PC-3 (cell line): ENCODE measurements around the gene PAX7. TPM values are rescaled to one million over a fixed set of nuclear protein-coding genes. Genes with fewer than 3 reads are reported as not detected.
A peak's percentile ranks its signal among the peaks of the same experiment; 100 is the strongest.

ENCODE experiments used
- ATAC-seq: fragments of 200-7000 bp; cut with Tn5 transposase; 2 replicates; pipeline ENCODE4 v1.9.1; 2020; ENCODE audit warnings: mild to moderate bottlenecking, moderate library complexity
- BruUV-seq: library from RNA; stranded (reverse); fragments of 400-500 nt; replicated peaks from 2 replicates; lab custom pipeline; 2021; lab: Mats Ljungman, UMichigan
- CTCF ChIA-PET: fragments of 300-600 bp; sonication (Branson Sonifier 250); formaldehyde crosslinking; loops from one replicate; lab custom pipeline; 2022; ENCODE audit warnings: antibody characterized with exemption; lab: Charles Lee
- POLR2A ChIA-PET: fragments of 300-600 bp; sonication (Branson Sonifier 250); formaldehyde crosslinking; loops from one replicate; lab custom pipeline; 2022; ENCODE audit warnings: antibody characterized with exemption; ENCODE audit not compliant: unreplicated experiment; lab: Charles Lee
- DNase-seq: peaks from one replicate; pipeline ENCODE4 v3.0.0-alpha.2; 2015
- H2AFZ ChIP-seq: fragments of 300-600 bp; sonication (generic); 2 replicates; pipeline ENCODE4 v1.6.0; 2016; ENCODE audit warnings: antibody characterized with exemption, low read length
- H3F3A ChIP-seq: fragments of 300-600 bp; sonication (generic); one replicate; pipeline ENCODE4 v1.6.0; 2017; ENCODE audit warnings: antibody characterized with exemption, low read length, control low read depth, mild to moderate bottlenecking; ENCODE audit not compliant: unreplicated experiment
- H3K27ac ChIP-seq: fragments of 300-600 bp; sonication (generic); 2 replicates; pipeline ENCODE4 v1.5.1; 2016; ENCODE audit warnings: mild to moderate bottlenecking, low read length
- H3K27me3 ChIP-seq: fragments of 300-600 bp; sonication (generic); 2 replicates; pipeline ENCODE4 v1.6.1; 2016; ENCODE audit warnings: low read length, mixed read lengths
- H3K36me3 ChIP-seq: fragments of 300-600 bp; sonication (generic); 2 replicates; pipeline ENCODE4 v1.6.1; 2016; ENCODE audit warnings: low read depth, mixed run types, low read length, mixed read lengths
- H3K4me1 ChIP-seq: fragments of 300-600 bp; sonication (generic); 2 replicates; pipeline ENCODE4 v1.5.1; 2016; ENCODE audit warnings: low read length; ENCODE audit not compliant: insufficient read depth
- H3K4me2 ChIP-seq: fragments of 300-600 bp; sonication (generic); 2 replicates; pipeline ENCODE4 v1.6.0; 2016; ENCODE audit warnings: low read length
- H3K4me3 ChIP-seq: fragments of 300-600 bp; sonication (generic); 2 replicates; pipeline ENCODE4 v1.5.1; 2016; ENCODE audit warnings: mild to moderate bottlenecking, low read length, mixed read lengths
- H3K79me2 ChIP-seq: fragments of 300-600 bp; sonication (generic); 2 replicates; pipeline ENCODE4 v1.6.1; 2017; ENCODE audit warnings: low read length, mixed read lengths
- H3K9ac ChIP-seq: fragments of 300-600 bp; sonication (generic); 2 replicates; pipeline ENCODE4 v1.6.0; 2016; ENCODE audit warnings: mild to moderate bottlenecking, low read length
- H3K9me2 ChIP-seq: fragments of 300-600 bp; sonication (generic); replicated peaks from 2 replicates; pipeline ENCODE4 v1.6.1; 2016; ENCODE audit warnings: mixed run types, low read length, mixed read lengths
- H3K9me3 ChIP-seq: fragments of 300-600 bp; sonication (generic); 2 replicates; pipeline ENCODE4 v1.6.1; 2016; ENCODE audit warnings: low read length, mixed read lengths
- H4K20me1 ChIP-seq: fragments of 300-600 bp; sonication (generic); 2 replicates; pipeline ENCODE4 v1.6.1; 2016; ENCODE audit warnings: low read length, mixed read lengths
- CTCF ChIP-seq: fragments of 300-600 bp; sonication (generic); conservative IDR thresholded peaks from 2 replicates; pipeline ENCODE4 v1.5.1; 2017; ENCODE audit warnings: antibody characterized with exemption, low read depth, mild to moderate bottlenecking, low read length
- EZH2 ChIP-seq: fragments of 300-600 bp; sonication (generic); IDR thresholded peaks from one replicate; pipeline ENCODE4 v1.6.1; 2017; ENCODE audit warnings: antibody characterized with exemption, mild to moderate bottlenecking, low read length; ENCODE audit not compliant: unreplicated experiment
- EZH2phosphoT487 ChIP-seq: fragments of 300-600 bp; sonication (generic); IDR thresholded peaks from 2 replicates; pipeline ENCODE4 v1.6.1; 2018; ENCODE audit warnings: mild to moderate bottlenecking, antibody characterized with exemption, low read length, borderline replicate concordance
- intact Hi-C: fragments of 100-400 bp; cut with micrococcal nuclease; formaldehyde crosslinking; loops from 2 replicates; pipeline ENCODE4 v1.9.0; 2023
- total RNA-seq: library from RNA; depleted of rRNA; stranded (reverse); fragments of >200 nt; gene quantifications from 2 replicates; pipeline ENCODE4 v1.2.3, GENCODE V29; 2014

Gene PAX7
- total RNA-seq, 1 experiment from 2014 or later, result not detected

GRCh38 chr1:18794051-18794450 is 163.4 kb downstream of the PAX7 start:
- CTCF ChIA-PET, result no interaction called here
- no peak overlapping the region for H3K4me2 ChIP-seq
- intact Hi-C loops, result no loop called here

GRCh38 chr1:18794561-18794960 is 163.9 kb downstream of the PAX7 start:
- Histone ChIP-seq H3K79me2 (no peaks in the 10 kb centered on the region), H3K36me3 (no peaks in the 10 kb centered on the region), H3K9me3 (no peaks in the 10 kb centered on the region), H3K9ac (no peak overlapping the region), H4K20me1 (no peaks in the 10 kb centered on the region), H3K4me3 (no peak overlapping the region), H3K4me1 (no peaks in the 10 kb centered on the region), H3K4me2 (no peak overlapping the region), H3F3A (no peaks in the 10 kb centered on the region), H3K27ac (no peak overlapping the region), H2AFZ (no peak overlapping the region), H3K27me3 (peaks cover 46% of the 10 kb centered on the region), H3K9me2 (no peaks in the 10 kb centered on the region)
- ATAC-seq (no peak), DNase-seq (peak; percentile 12)
- no TSS peak for BruUV-seq
- no peak for TF ChIP-seq EZH2
- peak; percentile 35; the same call in 1 of the 2 replicates for TF ChIP-seq CTCF
- intact Hi-C loops, result no loop called here
- POLR2A ChIA-PET, result no interaction called here
- CTCF ChIA-PET, result no interaction called here

More at GRCh38 chr1:18794051-18794450, 163.4 kb downstream of the PAX7 start:
- ATAC-seq, result no peak
- no peak overlapping the region for H3K27ac ChIP-seq
- TF ChIP-seq EZH2phosphoT487 (no peak), EZH2 (no peak), CTCF (no peak)
- no peak overlapping the region for H3K9ac ChIP-seq
- H4K20me1 ChIP-seq, result no peaks in the 10 kb centered on the region
- peaks cover 51% of the 10 kb centered on the region for H3K27me3 ChIP-seq
- POLR2A ChIA-PET, result no interaction called here
- no peaks in the 10 kb centered on the region for H3K36me3 ChIP-seq
- no peaks in the 10 kb centered on the region for H3K79me2 ChIP-seq
- no peaks in the 10 kb centered on the region for H3K9me2 ChIP-seq
- DNase-seq, result no peak
- BruUV-seq, result no TSS peak
- H3K4me1 ChIP-seq, result no peaks in the 10 kb centered on the region
- H2AFZ ChIP-seq, result no peak overlapping the region
- H3K4me3 ChIP-seq, result no peak overlapping the region
- no peaks in the 10 kb centered on the region for H3F3A ChIP-seq
- H3K9me3 ChIP-seq, result no peaks in the 10 kb centered on the region

GRCh38 chr1:18795002-18795689 is 164.5 kb downstream of the PAX7 start:
- no peak overlapping the region for H3K4me3 ChIP-seq
- intact Hi-C loops, result no loop called here
- no TSS peak for BruUV-seq
- no peak for ATAC-seq
- DNase-seq, result no peak
- H3K36me3 ChIP-seq, result no peaks in the 10 kb centered on the region
- CTCF ChIA-PET, result no interaction called here
- H3F3A ChIP-seq, result no peaks in the 10 kb centered on the region
- H3K9ac ChIP-seq, result no peak overlapping the region
- no peak overlapping the region for H2AFZ ChIP-seq
- no peak overlapping the region for H3K27ac ChIP-seq
- H3K27me3 ChIP-seq, result peaks cover 40% of the 10 kb centered on the region
- H3K9me3 ChIP-seq, result no peaks in the 10 kb centered on the region
- TF ChIP-seq EZH2phosphoT487 (no peak), EZH2 (no peak), CTCF (no peak)
- H3K4me1 ChIP-seq, result no peaks in the 10 kb centered on the region
- POLR2A ChIA-PET, result no interaction called here
- H3K9me2 ChIP-seq, result no peaks in the 10 kb centered on the region
- no peaks in the 10 kb centered on the region for H4K20me1 ChIP-seq
- H3K4me2 ChIP-seq, result no peak overlapping the region
- no peaks in the 10 kb centered on the region for H3K79me2 ChIP-seq
